Body of pancreas (tissue), 4 donors: ENCODE measurements around the gene MIR17HG.

Experiments
- POLR2A ChIP-seq, 3 donors: fragments of 450-650 bp; IDR thresholded peaks; one replicate each; pipeline ENCODE4 v1.6.1; 2016; ENCODE audit warnings: antibody characterized with exemption in 3 of 3, mild to moderate bottlenecking in 2 of 3
- TF ChIP-seq, protein P1 (sequence below), 7 experiments: fragments of 450-650 bp in 4 of 7; fragments of 200-600 bp in 3 of 7; sonication (generic) in 3 of 7; IDR thresholded peaks; one replicate each; pipeline ENCODE4 v1.5.1; 2016 to 2019; ENCODE audit warnings: antibody characterized with exemption in 7 of 7

DNA sequence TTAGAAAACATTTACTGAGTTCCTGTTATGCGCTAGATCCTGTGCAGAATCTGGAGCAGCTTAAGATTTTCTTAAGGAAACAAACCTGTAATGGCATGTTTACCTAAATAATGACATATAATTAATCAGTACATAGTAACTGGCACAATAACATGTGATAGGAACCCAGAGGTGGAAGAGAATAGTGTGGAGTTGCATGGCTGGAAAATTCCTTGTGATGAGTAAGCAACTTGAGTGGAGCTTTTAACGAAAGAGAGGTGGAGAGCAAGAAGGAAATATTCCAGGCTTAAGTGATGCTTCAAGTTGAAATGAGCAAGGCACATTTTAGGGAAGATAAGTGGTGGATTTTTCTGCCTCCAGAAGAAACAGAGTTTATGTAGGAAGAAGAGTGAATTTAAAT, 41.7 kb downstream of the MIR17HG start:
- TF ChIP-seq, protein P1, sequence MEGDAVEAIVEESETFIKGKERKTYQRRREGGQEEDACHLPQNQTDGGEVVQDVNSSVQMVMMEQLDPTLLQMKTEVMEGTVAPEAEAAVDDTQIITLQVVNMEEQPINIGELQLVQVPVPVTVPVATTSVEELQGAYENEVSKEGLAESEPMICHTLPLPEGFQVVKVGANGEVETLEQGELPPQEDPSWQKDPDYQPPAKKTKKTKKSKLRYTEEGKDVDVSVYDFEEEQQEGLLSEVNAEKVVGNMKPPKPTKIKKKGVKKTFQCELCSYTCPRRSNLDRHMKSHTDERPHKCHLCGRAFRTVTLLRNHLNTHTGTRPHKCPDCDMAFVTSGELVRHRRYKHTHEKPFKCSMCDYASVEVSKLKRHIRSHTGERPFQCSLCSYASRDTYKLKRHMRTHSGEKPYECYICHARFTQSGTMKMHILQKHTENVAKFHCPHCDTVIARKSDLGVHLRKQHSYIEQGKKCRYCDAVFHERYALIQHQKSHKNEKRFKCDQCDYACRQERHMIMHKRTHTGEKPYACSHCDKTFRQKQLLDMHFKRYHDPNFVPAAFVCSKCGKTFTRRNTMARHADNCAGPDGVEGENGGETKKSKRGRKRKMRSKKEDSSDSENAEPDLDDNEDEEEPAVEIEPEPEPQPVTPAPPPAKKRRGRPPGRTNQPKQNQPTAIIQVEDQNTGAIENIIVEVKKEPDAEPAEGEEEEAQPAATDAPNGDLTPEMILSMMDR (IDR thresholded peaks at IDR 0.05): no peak
- no peak for TF ChIP-seq POLR2A (IDR thresholded peaks at IDR 0.05)
